H1 (cell line): Measurements from ENCODE around the gene MMP25. TPM values are rescaled to one million over a fixed set of nuclear protein-coding genes. Genes with fewer than 3 reads are reported as not detected.

ENCODE experiments used
- ATF3 ChIP-seq: IDR thresholded peaks from 2 replicates; pipeline ENCODE4 v1.6.1; 2011; ENCODE audit warnings: low read depth, mild to moderate bottlenecking, low read length; ENCODE audit not compliant: insufficient read depth
- CEBPB ChIP-seq: IDR thresholded peaks from 2 replicates; pipeline ENCODE4 v1.6.1; 2012; ENCODE audit warnings: low read depth, low read length
- RBBP5 ChIP-seq: IDR thresholded peaks from 2 replicates; pipeline ENCODE4 v1.7.1; 2012; ENCODE audit warnings: low read depth, mild to moderate bottlenecking, inconsistent platforms, low read length, moderate library complexity, borderline replicate concordance
- RFX5 ChIP-seq: IDR thresholded peaks from 2 replicates; pipeline ENCODE4 v1.6.1; 2011; ENCODE audit warnings: low read depth, low read length, improper control_type of control experiment, borderline replicate concordance
- RNF2 ChIP-seq: fragments of 200-900, 300-1000 bp; sonication (generic); IDR thresholded peaks from 2 replicates; pipeline ENCODE4 v1.7.1; 2016; ENCODE audit warnings: borderline replicate concordance, low read depth, mild to moderate bottlenecking, antibody characterized with exemption, low read length; ENCODE audit not compliant: poor library complexity, severe bottlenecking; ENCODE audit errors: missing control alignments
- SUZ12 ChIP-seq: fragments of 200-600 bp; sonication (generic); IDR thresholded peaks from 2 replicates; pipeline ENCODE4 v1.6.1; 2012; ENCODE audit warnings: mild to moderate bottlenecking, inconsistent platforms, low read length, moderate library complexity, mixed read lengths
- TAF1 ChIP-seq: IDR thresholded peaks from 2 replicates; pipeline ENCODE4 v1.6.1; 2011; ENCODE audit warnings: mild to moderate bottlenecking, low read depth, low read length
- TCF12 ChIP-seq: IDR thresholded peaks from 2 replicates; pipeline ENCODE4 v1.6.1; 2011; ENCODE audit warnings: low read depth, mild to moderate bottlenecking, low read length
- USF2 ChIP-seq: IDR thresholded peaks from 2 replicates; pipeline ENCODE4 v1.6.1; 2011; ENCODE audit warnings: low read length, improper control_type of control experiment
- ZNF274 ChIP-seq: IDR thresholded peaks from 2 replicates; pipeline ENCODE4 v1.7.0; 2012; ENCODE audit warnings: low read length, borderline replicate concordance; ENCODE audit errors: extremely low read depth
- polyA plus RNA-seq, 7 experiments: library from polyadenylated mRNA; depleted of rRNA in 3 of 7; stranded (reverse) in 5 of 7; unstranded in 2 of 7; fragments of >200 nt in 5 of 7; fragments of 200-250 nt in 2 of 7; gene quantifications; 1 replicate in 5 of 7; 2 replicates in 1 of 7; 4 replicates in 1 of 7; pipeline versions ENCODE4 v1.2.1 to v1.2.3, GENCODE V29; 2011 to 2013; ENCODE audit warnings: missing spikeins in 2 of 7, mixed read lengths in 2 of 7
- total RNA-seq: library from RNA; stranded (reverse); fragmentation: NEBNext Ultra II Directional; extraction: Animal tissue kit (Norgen Biotek cat#: 25700); gene quantifications from 2 replicates; pipeline ENCODE4 v1.2.1, GENCODE V29; 2021

The MMP25 gene
- total and polyA plus RNA-seq, 2 of the 8 experiments (the other 6 are each of a cell fraction or from before 2014, with no cell fraction given), result 7.7 to 26.7 TPM

- TF ChIP-seq USF2, result peak; percentile 88
- TF ChIP-seq SUZ12, result no peak
- 0 out of 2 replicates have a peak, but pooled peaks have one; percentile 32 for TF ChIP-seq CEBPB
- TF ChIP-seq TAF1, result peak; percentile 72
- no peak for TF ChIP-seq ZNF274
- peak; percentile 71; the same call in 1 of the 2 replicates for TF ChIP-seq TCF12
- TF ChIP-seq RFX5, result no peak
- TF ChIP-seq ATF3, result peak; percentile 74; the same call in 1 of the 2 replicates
- no peak for TF ChIP-seq RNF2
- TF ChIP-seq RBBP5, result 0 out of 2 replicates have a peak, but pooled peaks have one; percentile 74
Measured at GRCh38 chr16:3023669-3024478, 22.5 kb upstream of the MMP25 start, which contains the start of the genes HCFC1R1 and THOC6 (continued).
